GM18517 (cell line): ENCODE data around the gene LINGO3.

ENCODE experiments used
- ATAC-seq: cut with Tn5 transposase; IDR thresholded peaks from one replicate; pipeline ENCODE4 v1.9.1; 2021; ENCODE audit warnings: mild to moderate bottlenecking, moderate library complexity; ENCODE audit not compliant: unreplicated experiment

LINGO3 gene

GRCh38 chr19:2269244-2270156 is 38.5 kb downstream of the LINGO3 start:
- peak; percentile 58 for ATAC-seq

- no peak for ATAC-seq
Observed at GRCh38 chr19:2268861-2269243, 39.1 kb downstream of the LINGO3 start.

GRCh38 chr19:2268480-2268830 is 39.5 kb downstream of the LINGO3 start:
- ATAC-seq, result no peak

GRCh38 chr19:2266183-2266993 is 41.6 kb downstream of the LINGO3 start:
- no peak for ATAC-seq

GRCh38 chr19:2261438-2262172 is 46.3 kb downstream of the LINGO3 start:
- no peak for ATAC-seq

- no peak for ATAC-seq
Observed at GRCh38 chr19:2260341-2260805, 47.6 kb downstream of the LINGO3 start.

GRCh38 chr19:2259336-2259735 is 48.6 kb downstream of the LINGO3 start:
- ATAC-seq, result no peak
